Ishikawa (cell line): Measurements from ENCODE around the gene AP5S1.

ENCODE experiments used
- CREB1 ChIP-seq: IDR thresholded peaks from 2 replicates; pipeline ENCODE4 v1.6.1; 2012; ENCODE audit warnings: low read depth
- EP300 ChIP-seq: IDR thresholded peaks from 2 replicates; pipeline ENCODE4 v1.6.1; 2012; ENCODE audit warnings: borderline replicate concordance
- FOXM1 ChIP-seq: IDR thresholded peaks from 2 replicates; pipeline ENCODE4 v1.6.1; 2012; ENCODE audit warnings: low read depth, borderline replicate concordance
- NFIC ChIP-seq: IDR thresholded peaks from 2 replicates; pipeline ENCODE4 v1.6.1; 2012
- RAD21 ChIP-seq: IDR thresholded peaks from 2 replicates; pipeline ENCODE4 v1.6.1; 2012; ENCODE audit warnings: low read depth
- TAF1 ChIP-seq: IDR thresholded peaks from 2 replicates; pipeline ENCODE4 v1.6.1; 2012; ENCODE audit warnings: low read depth, mild to moderate bottlenecking
- TEAD4 ChIP-seq: IDR thresholded peaks from 2 replicates; pipeline ENCODE4 v1.6.1; 2012
- YY1 ChIP-seq: IDR thresholded peaks from 2 replicates; pipeline ENCODE4 v1.6.1; 2012; ENCODE audit warnings: low read depth
- TF ChIP-seq, protein P1 (sequence below): IDR thresholded peaks from 2 replicates; pipeline ENCODE4 v1.6.1; 2012; ENCODE audit warnings: low read depth, mild to moderate bottlenecking
- TF ChIP-seq, protein P2 (sequence below): IDR thresholded peaks from 2 replicates; pipeline ENCODE4 v1.6.1; 2012
- TF ChIP-seq, protein P3 (sequence below): IDR thresholded peaks from 2 replicates; pipeline ENCODE4 v1.6.1; 2012

DNA sequence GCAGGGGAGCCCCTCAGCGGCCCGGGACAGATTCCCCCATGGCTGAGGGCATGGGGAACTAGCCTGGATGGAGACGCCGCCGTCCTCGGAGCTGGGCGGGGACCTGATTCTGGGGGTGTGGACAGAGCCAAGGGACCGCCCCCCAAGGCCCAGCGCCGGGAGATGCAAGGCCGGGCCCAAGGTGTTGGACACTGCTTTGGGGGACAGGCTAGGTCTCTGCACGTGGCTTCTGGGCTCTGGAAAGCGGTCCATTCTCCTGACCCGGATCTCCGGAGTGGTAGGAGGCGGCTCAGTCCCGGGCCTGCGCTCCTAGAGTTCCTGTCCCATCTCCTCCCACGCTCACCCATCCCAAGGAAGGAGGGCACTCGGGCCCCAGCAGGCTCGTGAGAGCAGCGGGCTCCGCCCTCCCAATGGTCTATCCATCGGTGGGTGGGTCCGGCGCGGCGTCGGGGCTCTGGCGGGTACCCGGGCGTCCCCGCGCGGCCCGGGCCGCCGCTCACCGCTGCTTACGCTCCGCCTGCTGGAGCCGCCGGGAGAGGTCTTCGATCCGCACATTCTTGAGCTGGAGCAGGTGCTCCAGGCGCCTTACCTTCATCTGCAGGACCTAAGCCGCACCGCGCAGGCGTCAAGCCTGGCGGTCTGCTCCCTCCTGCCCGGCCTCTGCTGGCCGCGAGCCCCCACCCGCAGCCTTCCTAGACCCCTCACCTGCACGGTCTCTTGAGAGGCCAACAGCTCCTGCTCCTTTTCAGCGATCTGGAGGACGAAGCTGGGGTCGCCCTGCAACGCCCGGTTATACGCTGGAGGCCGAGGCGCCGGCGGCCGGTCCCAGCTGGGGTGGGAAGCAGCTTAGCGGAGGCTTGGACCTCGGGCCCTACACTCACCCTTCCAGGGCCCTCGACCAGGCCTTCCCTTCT is 42.4 kb upstream of the AP5S1 start:
- TF ChIP-seq EP300 (no peak), TEAD4 (no peak), YY1 (no peak), CREB1 (no peak), RAD21 (no peak; the same call in 1 of the 2 replicates), TAF1 (no peak; the same call in 1 of the 2 replicates), FOXM1 (no peak), NFIC (no peak)
- TF ChIP-seq, protein P1, sequence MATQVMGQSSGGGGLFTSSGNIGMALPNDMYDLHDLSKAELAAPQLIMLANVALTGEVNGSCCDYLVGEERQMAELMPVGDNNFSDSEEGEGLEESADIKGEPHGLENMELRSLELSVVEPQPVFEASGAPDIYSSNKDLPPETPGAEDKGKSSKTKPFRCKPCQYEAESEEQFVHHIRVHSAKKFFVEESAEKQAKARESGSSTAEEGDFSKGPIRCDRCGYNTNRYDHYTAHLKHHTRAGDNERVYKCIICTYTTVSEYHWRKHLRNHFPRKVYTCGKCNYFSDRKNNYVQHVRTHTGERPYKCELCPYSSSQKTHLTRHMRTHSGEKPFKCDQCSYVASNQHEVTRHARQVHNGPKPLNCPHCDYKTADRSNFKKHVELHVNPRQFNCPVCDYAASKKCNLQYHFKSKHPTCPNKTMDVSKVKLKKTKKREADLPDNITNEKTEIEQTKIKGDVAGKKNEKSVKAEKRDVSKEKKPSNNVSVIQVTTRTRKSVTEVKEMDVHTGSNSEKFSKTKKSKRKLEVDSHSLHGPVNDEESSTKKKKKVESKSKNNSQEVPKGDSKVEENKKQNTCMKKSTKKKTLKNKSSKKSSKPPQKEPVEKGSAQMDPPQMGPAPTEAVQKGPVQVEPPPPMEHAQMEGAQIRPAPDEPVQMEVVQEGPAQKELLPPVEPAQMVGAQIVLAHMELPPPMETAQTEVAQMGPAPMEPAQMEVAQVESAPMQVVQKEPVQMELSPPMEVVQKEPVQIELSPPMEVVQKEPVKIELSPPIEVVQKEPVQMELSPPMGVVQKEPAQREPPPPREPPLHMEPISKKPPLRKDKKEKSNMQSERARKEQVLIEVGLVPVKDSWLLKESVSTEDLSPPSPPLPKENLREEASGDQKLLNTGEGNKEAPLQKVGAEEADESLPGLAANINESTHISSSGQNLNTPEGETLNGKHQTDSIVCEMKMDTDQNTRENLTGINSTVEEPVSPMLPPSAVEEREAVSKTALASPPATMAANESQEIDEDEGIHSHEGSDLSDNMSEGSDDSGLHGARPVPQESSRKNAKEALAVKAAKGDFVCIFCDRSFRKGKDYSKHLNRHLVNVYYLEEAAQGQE = no peak
- TF ChIP-seq, protein P2, sequence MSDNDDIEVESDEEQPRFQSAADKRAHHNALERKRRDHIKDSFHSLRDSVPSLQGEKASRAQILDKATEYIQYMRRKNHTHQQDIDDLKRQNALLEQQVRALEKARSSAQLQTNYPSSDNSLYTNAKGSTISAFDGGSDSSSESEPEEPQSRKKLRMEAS = peak; percentile 58
- TF ChIP-seq, protein P3, sequence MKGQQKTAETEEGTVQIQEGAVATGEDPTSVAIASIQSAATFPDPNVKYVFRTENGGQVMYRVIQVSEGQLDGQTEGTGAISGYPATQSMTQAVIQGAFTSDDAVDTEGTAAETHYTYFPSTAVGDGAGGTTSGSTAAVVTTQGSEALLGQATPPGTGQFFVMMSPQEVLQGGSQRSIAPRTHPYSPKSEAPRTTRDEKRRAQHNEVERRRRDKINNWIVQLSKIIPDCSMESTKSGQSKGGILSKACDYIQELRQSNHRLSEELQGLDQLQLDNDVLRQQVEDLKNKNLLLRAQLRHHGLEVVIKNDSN = no peak
